Measurements from ENCODE around the gene TECTA.

TECTA gene, protein sequence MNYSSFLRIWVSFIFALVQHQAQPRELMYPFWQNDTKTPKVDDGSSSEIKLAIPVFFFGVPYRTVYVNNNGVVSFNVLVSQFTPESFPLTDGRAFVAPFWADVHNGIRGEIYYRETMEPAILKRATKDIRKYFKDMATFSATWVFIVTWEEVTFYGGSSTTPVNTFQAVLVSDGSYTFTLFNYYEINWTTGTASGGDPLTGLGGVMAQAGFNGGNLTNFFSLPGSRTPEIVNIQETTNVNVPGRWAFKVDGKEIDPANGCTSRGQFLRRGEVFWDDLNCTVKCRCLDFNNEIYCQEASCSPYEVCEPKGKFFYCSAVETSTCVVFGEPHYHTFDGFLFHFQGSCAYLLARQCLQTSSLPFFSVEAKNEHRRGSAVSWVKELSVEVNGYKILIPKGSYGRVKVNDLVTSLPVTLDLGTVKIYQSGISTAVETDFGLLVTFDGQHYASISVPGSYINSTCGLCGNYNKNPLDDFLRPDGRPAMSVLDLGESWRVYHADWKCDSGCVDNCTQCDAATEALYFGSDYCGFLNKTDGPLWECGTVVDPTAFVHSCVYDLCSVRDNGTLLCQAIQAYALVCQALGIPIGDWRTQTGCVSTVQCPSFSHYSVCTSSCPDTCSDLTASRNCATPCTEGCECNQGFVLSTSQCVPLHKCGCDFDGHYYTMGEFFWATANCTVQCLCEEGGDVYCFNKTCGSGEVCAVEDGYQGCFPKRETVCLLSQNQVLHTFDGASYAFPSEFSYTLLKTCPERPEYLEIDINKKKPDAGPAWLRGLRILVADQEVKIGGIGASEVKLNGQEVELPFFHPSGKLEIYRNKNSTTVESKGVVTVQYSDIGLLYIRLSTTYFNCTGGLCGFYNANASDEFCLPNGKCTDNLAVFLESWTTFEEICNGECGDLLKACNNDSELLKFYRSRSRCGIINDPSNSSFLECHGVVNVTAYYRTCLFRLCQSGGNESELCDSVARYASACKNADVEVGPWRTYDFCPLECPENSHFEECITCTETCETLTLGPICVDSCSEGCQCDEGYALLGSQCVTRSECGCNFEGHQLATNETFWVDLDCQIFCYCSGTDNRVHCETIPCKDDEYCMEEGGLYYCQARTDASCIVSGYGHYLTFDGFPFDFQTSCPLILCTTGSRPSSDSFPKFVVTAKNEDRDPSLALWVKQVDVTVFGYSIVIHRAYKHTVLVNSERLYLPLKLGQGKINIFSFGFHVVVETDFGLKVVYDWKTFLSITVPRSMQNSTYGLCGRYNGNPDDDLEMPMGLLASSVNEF (N-terminal part only)

DNA sequence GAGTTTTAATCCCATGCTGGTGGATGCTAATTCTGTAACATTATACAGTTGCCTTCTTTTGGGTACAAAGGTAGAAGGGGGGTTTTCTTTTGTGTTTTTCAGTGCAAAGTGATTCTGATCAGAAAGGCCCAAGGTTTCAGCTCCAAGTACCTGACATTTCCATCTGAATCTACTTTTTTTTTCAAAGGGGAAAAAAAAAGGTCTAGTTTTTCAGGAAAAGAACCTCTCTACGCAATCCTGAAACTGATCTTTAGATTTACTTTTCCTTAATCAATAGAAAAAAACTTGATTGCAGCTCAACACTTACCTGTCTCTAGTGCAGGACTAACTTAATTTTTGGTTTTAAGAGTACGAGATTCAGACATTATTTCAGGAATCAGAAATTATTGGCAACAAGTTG, at the start of gene TECTA:
TSS of gene TECTA (plus strand) at position 301 of the 400 bp plus-strand sequence. CDS start 1,423 bp downstream, outside the sequence.
- no peak for DNase-seq

DNA sequence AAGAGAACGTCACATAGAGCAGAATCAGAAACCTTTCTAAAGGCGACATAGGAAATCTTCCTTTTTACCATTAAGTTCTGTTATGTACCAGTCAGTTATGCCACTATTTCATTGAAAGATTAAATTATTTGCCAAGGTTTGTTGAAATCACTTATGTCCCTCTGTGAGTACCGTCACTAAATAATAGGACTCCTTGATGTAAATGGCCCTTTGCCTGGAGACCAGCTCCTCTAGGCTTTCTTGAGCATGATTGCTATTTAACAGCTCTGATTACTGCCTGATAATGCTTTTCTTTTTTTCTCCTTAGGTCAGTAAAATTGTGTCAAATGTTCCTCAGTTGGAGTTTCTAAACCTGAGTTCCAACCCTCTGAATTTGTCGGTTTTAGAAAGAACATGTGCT, 47.8 kb upstream of the TECTA start:
- DNase-seq, result no peak

DNA sequence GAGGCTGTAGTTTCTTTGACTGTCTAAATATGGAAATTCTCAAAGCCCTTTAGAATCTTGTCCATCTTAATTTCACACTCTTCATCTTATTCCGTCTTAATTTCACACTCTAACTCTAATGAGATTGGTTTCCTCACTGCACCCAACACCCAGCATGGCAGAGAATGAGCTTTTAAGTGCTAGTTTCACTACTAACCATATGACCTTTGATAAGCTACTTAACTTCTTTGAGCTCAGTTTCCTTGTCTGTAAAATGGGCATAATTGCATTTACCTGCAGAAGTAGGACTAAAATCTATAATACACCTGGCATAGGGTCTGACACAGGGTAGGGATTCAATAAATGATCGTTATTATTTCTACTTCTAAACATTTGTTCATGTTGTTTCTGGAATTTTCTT, 46.8 kb upstream of the TECTA start:
- no peak for DNase-seq

DNA sequence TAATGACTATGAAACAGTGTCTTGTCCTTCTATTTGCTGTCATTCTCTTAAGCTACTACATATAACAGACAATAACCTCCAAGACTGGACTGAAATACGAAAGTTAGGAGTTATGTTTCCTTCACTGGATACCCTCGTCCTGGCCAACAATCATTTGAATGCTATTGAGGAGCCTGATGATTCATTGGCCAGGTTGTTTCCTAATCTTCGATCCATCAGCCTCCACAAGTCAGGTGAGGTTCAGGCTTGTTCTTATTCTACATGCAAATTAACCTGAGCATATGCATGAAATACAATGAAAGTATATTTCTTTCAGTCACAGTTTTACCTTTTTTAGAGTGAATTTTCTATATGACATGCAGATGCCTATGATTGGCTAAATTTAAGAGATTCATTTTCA, 46.0 kb upstream of the TECTA start:
- no peak for DNase-seq

DNA sequence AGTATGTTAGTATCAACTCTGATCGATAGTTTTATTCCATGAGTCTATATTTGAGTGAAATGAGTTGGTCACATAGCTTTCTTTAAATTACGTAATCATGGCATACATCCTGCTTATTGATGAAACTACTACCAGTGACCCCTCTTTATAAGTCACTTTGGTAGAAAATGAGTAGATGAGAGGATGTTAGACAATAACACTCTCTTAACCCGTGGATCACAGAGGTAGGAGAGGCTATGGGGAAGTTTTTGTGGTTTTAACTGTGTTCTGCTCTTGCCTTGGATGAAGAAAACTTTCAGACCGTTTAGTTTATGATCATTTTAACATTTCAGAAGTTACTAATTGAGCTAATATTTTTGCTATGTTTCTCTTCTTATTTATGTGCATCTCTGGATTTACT, 43.1 kb upstream of the TECTA start:
- no peak for DNase-seq

DNA sequence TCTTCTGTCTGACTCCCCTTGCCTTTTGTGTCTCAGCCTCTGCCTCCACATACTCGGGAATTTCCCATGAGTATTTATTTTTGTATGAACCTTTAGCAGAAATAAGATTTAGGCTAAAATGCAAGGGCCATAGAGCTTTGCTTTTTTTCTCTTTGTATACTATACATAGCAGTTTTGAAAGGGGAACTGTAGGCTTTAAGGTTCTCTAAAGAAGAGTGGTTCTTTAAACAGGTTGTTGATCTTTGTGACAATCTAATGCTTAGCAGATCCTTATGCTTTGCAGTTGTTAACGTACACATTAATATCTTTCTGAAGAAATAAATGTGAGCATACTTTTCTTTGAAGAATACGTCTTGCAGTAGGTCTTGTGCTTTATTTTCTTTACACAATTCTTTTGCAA, 42.1 kb upstream of the TECTA start:
- no peak for DNase-seq

DNA sequence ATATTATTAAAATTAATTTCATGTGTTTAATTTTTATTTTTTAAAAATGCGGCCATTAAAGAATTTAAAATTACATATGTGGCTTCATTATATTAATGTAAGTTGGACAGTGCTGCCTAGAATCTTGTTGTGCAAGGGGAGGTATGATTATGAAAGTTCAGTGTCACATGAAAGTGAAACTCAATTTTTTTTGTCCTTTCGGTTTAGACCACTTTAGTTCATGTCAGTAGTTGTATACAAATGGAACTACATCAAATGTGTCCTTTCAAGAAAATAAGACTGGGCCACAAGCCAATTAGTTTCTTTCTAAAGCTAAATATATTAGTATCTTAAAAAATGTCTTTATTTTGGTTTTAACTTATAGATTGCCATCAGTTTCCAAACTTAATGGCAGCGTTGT, 41.4 kb upstream of the TECTA start:
- no peak for DNase-seq

DNA sequence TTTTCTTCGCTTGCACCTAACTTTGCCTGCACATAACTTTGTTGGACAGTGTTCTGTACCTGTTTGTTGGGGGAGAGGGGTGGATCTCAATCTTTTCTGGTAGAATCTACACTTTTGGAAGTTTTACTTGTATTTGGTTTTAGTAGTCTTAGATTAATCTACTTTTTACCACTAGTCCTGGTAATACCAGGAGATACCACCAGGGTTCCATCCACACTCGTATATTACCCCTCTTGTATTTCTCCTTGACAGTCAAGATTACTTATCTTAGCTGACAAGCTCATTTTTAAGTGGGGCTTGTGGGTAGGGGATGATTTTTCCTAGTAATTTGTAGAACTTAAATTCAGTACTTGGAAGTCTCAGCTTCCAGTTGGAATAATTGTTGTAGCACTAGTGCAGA, 37.3 kb upstream of the TECTA start:
- no peak for DNase-seq

DNA sequence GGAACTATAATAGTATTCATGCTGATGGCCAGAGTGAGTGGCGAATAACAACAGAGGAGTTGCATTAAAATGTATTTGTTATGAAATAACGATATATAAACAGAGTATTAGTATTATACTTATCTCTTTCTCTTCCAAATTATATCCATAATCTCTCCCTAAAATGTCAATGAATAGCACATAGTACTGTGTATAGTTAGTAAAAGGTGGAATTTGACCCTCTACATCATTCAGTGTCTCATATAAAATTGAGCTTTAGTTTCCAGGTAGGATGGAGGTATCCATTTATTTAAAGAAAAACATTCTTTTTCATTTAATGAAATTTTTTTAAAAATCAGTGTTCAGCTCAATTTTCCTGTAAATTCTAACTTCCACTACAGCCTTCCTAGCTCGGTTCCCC, 34.4 kb upstream of the TECTA start:
- DNase-seq, result no peak

DNA sequence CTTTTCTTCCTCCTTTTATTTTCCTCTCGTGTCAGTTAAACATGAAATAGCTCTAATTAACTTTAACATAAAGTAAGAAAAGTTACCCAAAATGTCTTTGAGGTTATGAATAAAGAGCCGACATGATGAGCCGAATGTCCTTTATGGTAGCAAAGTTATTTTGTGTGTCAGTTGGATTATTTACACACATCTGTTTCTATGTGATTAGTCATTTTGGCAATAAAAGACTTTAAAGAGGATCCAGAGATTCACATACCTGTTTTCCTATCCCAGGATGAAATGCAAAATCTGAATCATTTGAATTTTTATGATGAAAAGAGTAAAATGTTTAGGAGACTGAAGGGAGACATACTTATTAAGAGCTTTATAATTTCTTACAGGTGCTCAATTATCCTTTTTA, 34.0 kb upstream of the TECTA start:
- DNase-seq, result no peak

DNA sequence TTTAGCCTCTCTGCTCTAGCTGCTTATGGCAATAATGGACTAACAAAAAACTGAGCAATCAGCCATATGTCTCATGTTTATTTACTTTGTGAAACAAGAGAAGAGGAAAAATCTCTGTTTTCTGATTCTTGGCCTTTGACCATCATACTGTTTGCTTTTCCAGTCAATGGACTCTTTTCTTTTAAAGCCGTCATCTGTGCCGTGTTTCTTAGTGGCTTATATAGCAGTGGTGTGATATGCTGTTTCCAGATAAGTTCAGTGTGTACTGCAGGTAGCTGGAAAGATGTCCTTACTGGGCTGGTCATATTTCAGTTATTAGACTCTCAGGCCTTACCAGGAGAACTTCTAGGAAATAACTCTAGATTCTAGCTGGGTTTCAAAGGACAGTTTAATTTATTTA, 33.6 kb upstream of the TECTA start:
- DNase-seq, result no peak

DNA sequence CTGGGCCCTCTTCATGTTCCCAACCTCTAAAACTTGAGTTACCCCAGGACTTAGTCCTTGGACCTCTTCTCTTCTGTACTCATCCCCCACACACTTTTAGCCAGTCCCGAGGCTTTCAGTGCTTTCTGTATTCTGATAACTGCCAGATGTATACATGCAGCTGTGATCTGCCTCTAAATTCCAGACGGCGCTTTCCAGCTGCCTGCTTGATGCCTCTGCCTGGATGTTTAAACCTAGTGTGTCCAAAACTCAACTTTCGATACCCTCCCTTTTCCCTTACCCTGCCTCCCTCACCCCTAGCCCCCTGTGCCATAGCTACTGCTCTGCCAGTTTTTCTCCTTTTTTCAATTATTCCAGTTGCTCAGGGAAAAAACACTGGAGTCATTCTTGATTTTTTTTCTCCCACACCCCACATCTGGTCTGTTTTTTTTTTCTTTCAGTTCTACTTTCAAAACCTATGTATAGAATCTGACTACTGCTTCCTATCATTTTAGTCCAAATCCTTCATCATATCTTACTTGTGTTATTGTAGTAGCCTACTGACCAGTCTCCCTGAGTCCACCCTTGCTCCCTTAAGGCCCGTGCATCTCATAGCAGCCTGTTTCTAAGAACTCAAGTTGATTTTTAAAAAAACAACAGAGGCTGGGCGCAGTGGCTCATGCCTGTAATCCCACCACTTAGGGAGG, 32.9 kb upstream of the TECTA start:
- no peak for DNase-seq

DNA sequence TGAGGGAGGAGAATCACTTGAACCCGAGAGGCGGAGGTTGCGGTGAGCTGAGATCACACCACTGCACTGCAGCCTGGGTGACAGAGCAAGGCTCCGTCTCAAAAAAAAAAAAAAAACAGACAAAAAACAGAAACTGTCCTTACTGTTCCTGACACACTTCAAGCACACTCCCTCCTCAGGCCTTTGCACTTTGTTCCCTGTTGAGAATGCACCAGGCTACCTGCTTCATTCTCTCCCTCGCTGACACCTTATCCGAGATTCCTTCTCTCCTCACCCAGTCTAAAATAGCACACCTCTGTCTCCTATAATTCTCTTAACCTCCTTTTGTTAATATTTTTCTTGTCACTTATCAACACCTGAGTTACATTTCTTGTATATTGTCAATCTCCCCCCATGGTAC, 32.3 kb upstream of the TECTA start:
- DNase-seq, result no peak

DNA sequence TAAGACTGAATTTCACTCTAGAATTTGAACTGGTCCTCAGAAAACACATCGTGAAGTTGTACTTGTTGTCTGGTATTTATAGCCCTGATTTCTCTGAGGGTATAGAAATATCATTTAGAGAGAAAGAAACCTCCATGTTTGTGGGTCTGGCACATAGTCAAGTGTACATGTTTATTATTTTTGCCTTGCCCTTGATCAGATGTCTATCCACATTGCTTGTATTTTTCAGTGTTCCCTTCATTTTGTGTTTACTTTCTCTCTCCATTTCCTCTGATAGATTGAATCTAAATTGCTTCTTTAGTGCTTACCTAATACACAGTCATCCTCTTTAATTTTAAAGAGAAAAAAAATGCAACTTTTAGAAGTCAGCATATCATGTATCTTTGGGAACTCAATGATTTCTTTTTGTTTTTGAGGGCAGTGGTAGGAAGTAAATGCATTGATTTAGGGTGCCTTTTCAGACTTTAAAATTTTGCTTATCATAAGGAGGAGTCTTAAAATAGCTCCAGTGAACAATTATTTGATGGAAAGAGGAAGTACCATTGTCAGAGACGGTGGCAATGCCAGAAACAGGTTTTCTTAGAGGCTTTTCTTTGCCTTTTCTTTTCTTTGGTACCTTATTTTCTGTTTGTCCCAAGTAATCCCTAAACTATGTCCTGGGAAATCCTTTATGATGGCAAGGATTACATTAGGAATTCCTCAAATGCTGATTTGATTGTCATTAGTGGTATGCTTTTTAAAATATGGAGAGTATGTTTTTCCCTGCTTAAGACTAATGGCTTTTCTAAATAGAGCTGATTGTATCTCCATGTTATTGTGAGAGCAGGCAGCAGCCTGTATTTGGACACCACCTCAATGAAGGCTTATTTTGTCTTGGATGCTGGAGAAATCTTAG, 29.8 kb upstream of the TECTA start:
- no peak for DNase-seq

DNA sequence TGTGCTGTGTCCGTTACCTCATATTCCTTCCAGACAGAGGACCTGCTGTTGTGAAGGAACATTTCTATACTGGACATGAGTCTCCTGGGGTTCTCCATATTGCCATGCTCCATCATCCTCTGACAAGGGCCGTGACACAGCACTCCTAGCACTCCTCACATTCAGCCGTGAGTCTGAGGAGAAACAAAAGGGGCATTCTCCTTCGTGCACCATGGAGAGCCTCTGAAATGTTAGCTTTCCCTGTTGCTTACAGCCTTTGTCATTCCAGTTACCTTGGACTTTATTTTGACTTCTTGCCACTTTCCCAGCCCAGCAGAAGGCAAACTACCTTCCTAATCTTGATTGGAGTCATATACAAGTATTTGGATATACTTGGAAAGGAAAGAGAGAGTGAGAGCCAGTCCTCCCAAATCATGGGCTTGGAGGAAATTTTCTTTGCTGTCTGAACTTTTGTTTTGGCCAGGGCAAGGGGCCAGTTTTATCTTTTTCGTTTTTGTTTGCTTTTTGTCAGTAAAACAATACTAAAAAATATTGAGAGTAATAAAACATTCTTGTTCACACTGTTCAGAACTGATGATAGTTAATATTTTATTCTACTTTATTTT, 29.1 kb upstream of the TECTA start:
- no peak for DNase-seq

DNA sequence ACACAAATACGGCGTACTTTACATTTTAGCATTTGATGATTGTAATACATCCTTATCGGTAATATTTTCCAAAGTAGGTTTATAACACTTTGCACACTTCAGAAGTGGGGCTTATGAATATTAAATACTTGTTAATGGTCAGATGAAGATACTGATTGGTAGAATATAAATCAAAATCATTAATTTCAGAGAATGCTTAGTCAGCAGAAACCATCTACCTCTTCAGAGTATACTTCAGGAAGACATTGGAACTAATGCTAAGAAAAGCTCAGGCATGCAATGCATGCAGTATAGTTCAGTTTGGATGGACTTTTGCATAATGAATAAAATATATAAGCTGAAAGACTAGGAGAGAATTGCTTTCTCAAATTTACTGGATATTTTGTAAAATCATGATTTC, 19.7 kb upstream of the TECTA start:
- no peak for DNase-seq

DNA sequence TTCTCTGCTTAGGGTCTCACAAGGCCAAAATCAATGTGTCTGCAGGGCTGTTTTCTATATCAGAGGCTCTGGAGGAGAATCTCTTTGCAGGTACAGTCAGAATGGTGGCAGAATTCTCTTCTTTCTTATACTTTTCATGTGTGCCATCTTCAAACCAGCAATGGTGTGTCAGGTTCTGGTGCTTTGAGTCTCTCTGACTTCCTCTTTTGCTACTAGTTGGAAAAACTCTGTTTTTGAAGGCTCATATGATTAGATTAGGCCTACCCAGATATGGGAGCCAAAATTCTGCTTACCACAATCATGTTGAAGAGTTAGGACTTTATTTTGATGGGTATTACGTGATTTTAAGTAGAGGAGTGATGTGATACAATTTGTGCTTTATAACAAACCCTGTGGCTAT, 18.8 kb upstream of the TECTA start:
- DNase-seq, result no peak

DNA sequence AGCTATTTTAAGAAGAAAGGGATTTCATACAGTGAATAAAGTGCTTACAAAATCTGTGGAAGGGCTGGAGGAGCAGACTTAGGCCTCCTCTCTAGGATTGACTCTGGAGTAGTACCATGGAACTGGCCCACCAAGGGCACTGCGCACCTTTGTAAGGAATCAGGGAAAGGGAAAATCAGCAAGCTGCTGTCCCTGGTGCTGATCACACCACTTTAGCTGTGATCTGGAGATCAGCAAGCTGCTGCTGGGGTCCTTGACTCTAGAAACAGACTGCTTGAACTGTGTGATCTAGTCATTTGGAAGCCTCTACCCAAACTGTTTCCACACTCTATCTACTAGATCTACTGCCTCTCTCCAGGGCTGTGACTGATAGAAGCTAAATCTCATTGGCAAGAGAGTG, 18.4 kb upstream of the TECTA start:
- no peak for DNase-seq

DNA sequence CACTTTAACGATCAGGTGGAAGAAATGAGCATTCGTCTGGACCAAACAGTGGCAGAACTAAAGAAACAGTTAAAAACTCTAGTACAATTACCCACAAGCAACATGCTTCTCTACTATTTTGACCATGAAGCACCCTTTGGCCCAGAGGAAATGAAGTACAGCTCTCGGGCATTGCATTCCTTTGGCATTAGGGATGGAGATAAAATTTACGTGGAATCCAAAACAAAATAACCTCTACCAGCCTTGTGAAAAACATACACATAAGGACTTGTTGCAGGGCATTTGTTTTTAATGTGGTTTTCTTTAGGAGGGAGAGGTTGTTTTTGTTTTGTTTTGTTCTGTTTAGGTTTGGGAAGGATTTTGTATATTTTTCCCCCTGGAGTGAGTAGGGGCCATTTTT, 14.2 kb upstream of the TECTA start:
- DNase-seq, result no peak

DNA sequence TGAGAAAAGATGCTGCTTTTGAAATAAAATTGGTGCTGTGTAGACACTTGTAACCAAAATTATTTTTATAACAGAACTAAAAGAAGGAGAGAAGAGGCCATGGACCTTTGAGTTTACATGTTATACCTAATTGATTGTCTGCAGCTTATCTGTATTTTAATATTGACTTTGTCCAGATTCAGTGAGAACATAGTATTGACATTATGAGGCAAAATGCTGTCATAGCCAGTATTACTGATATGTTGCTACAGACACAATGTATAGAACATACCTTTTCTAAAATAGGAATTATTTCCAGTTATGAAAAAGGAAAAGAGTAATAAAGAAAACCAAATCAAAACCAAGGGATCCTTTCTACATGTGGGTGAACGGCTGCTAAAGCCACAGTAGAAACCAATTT, 11.5 kb upstream of the TECTA start:
- no peak for DNase-seq

DNA sequence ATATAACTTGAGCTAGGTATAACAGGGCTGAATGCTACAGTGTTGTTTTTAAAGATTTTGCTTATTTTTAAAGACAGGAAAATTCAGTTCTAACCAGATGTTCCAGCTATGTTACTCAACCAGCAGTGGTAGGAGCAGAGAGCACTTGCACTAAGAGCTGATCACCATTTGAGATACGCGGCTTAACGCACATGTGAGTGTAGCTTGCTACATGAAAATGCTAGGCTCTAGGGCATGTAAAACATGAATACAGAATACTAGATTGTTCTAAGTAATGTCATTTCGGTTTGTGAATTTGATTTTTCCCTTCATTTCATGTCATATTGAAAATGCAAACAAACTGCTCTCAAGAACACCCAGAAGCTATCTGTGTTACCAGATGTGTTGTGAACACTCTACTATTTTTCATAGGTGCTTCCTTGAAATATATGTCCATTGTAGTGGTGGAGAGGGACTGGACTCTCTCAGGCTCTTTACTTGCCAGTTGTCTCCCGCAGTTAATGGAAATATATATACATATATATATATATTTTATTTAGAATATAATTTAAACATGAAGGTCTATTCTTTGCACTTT, 10.8 kb upstream of the TECTA start:
- DNase-seq, result no peak
